H9 (cell line): ENCODE data around the gene R3HDM4. TPM values are rescaled to one million over a fixed set of nuclear protein-coding genes. Genes with fewer than 3 reads are reported as not detected.

ENCODE experiments used
- DNase-seq: peaks from one replicate; pipeline ENCODE4 v3.0.0-alpha.2; 2017
- H2AFZ ChIP-seq: one replicate; pipeline ENCODE4 v1.6.1; 2013; ENCODE audit warnings: mild to moderate bottlenecking, low read length, control low read depth, moderate library complexity
- H2AK5ac ChIP-seq: 2 replicates; pipeline ENCODE4 v1.6.1; 2013; ENCODE audit warnings: low read length, control low read depth, mixed read lengths; ENCODE audit not compliant: insufficient read length
- H2BK120ac ChIP-seq: one replicate; pipeline ENCODE4 v1.6.1; 2013; ENCODE audit warnings: low read depth, mild to moderate bottlenecking, low read length, control low read depth, inconsistent platforms; ENCODE audit not compliant: poor library complexity, severe bottlenecking
- H2BK12ac ChIP-seq: 2 replicates; pipeline ENCODE4 v1.6.1; 2013; ENCODE audit warnings: low read length, control low read depth, mixed read lengths, low read depth; ENCODE audit not compliant: insufficient read length
- H2BK15ac ChIP-seq: 2 replicates; pipeline ENCODE4 v1.6.1; 2013; ENCODE audit warnings: low read depth, low read length, control low read depth
- H2BK20ac ChIP-seq: one replicate; pipeline ENCODE4 v1.6.1; 2013; ENCODE audit warnings: low read depth, mild to moderate bottlenecking, low read length, control low read depth, inconsistent platforms; ENCODE audit not compliant: poor library complexity, severe bottlenecking
- H2BK5ac ChIP-seq: 2 replicates; pipeline ENCODE4 v1.6.1; 2013; ENCODE audit warnings: low read length, control low read depth, mixed read lengths; ENCODE audit not compliant: insufficient read length
- H3K14ac ChIP-seq: 2 replicates; pipeline ENCODE4 v1.6.1; 2013; ENCODE audit warnings: low read length, control low read depth; ENCODE audit not compliant: insufficient read depth
- H3K18ac ChIP-seq: 2 replicates; pipeline ENCODE4 v1.6.1; 2013; ENCODE audit warnings: low read depth, mild to moderate bottlenecking, mixed read lengths, low read length, control low read depth; ENCODE audit not compliant: insufficient read length
- H3K23ac ChIP-seq: 2 replicates; pipeline ENCODE4 v1.6.1; 2013; ENCODE audit warnings: low read length, control low read depth, mixed read lengths, low read depth; ENCODE audit not compliant: insufficient read length
- H3K23me2 ChIP-seq: 2 replicates; pipeline ENCODE4 v1.6.1; 2013; ENCODE audit warnings: low read depth, mild to moderate bottlenecking, mixed read lengths, low read length, control low read depth; ENCODE audit not compliant: insufficient read length, poor library complexity, severe bottlenecking
- H3K27ac ChIP-seq: 2 replicates; pipeline ENCODE4 v1.5.1; 2013; ENCODE audit warnings: low read length, control low read depth, mixed read lengths, low read depth; ENCODE audit not compliant: insufficient read length
- H3K27me3 ChIP-seq: 2 replicates; pipeline ENCODE4 v1.6.1; 2013; ENCODE audit warnings: low read length, control low read depth, inconsistent platforms; ENCODE audit not compliant: insufficient read depth
- H3K4ac ChIP-seq: 2 replicates; pipeline ENCODE4 v1.6.1; 2013; ENCODE audit warnings: low read depth, mild to moderate bottlenecking, control low read depth, inconsistent platforms, low read length, moderate library complexity
- H3K4me1 ChIP-seq: 2 replicates; pipeline ENCODE4 v1.6.1; 2013; ENCODE audit warnings: low read length, control low read depth, inconsistent platforms; ENCODE audit not compliant: insufficient read depth
- H3K4me2 ChIP-seq: 2 replicates; pipeline ENCODE4 v1.6.1; 2013; ENCODE audit warnings: low read length, control low read depth, mixed read lengths; ENCODE audit not compliant: insufficient read length, insufficient read depth
- H3K56ac ChIP-seq: 2 replicates; pipeline ENCODE4 v1.6.1; 2013; ENCODE audit warnings: low read depth, mild to moderate bottlenecking, mixed read lengths, low read length, control low read depth; ENCODE audit not compliant: insufficient read length
- H3K79me1 ChIP-seq: 2 replicates; pipeline ENCODE4 v1.6.1; 2013; ENCODE audit warnings: low read depth, mild to moderate bottlenecking, moderate library complexity, low read length, control low read depth, inconsistent platforms; ENCODE audit not compliant: insufficient read depth, poor library complexity, severe bottlenecking
- H3K79me2 ChIP-seq: 2 replicates; pipeline ENCODE4 v1.6.1; 2013; ENCODE audit warnings: low read length, control low read depth, inconsistent platforms; ENCODE audit not compliant: insufficient read depth
- H3K9ac ChIP-seq: 2 replicates; pipeline ENCODE4 v1.6.1; 2013; ENCODE audit warnings: low read length, control low read depth, mixed read lengths; ENCODE audit not compliant: insufficient read length; ENCODE audit errors: extremely low read depth
- H3K9me3 ChIP-seq: one replicate; pipeline ENCODE4 v1.6.1; 2013; ENCODE audit warnings: low read depth, low read length, inconsistent platforms; ENCODE audit not compliant: control insufficient read depth
- H3T11ph ChIP-seq: one replicate; pipeline ENCODE4 v1.6.1; 2013; ENCODE audit warnings: mild to moderate bottlenecking, low read length, control low read depth, inconsistent platforms
- H4K20me1 ChIP-seq: one replicate; pipeline ENCODE4 v1.6.1; 2013; ENCODE audit not compliant: control insufficient read depth, insufficient read length, insufficient read depth
- H4K5ac ChIP-seq: 2 replicates; pipeline ENCODE4 v1.6.1; 2013; ENCODE audit warnings: low read depth, mild to moderate bottlenecking, mixed read lengths, low read length, control low read depth; ENCODE audit not compliant: insufficient read length
- H4K8ac ChIP-seq: replicated peaks from 2 replicates; pipeline ENCODE4 v1.6.1; 2013; ENCODE audit warnings: low read length, control low read depth, mixed read lengths, low read depth; ENCODE audit not compliant: insufficient read length
- H4K91ac ChIP-seq: 2 replicates; pipeline ENCODE4 v1.6.1; 2013; ENCODE audit warnings: low read depth, mild to moderate bottlenecking, moderate library complexity, mixed read lengths, low read length, control low read depth; ENCODE audit not compliant: insufficient read length
- H3K27ac Mint-ChIP-seq, 3 experiments: 2 replicates in 2 of 3; 3 replicates in 1 of 3; pipeline ENCODE4 v1.8.0; 2020 to 2021; ENCODE audit warnings: mixed read lengths in 3 of 3, mild to moderate bottlenecking in 1 of 3, moderate library complexity in 1 of 3
- H3K27me3 Mint-ChIP-seq: 2 replicates; pipeline ENCODE4 v1.8.0; 2021; ENCODE audit warnings: low read depth, mild to moderate bottlenecking, moderate library complexity, mixed read lengths
- H3K36me3 Mint-ChIP-seq, 3 experiments: 2 replicates in 2 of 3; 3 replicates in 1 of 3; pipeline ENCODE4 v1.8.0; 2020 to 2021; ENCODE audit warnings: low read depth in 3 of 3, mixed read lengths in 3 of 3; ENCODE audit not compliant: insufficient read depth in 1 of 3
- H3K4me1 Mint-ChIP-seq, 2 experiments: 2 replicates each; pipeline ENCODE4 v1.8.0; 2020; ENCODE audit warnings: mixed read lengths in 2 of 2
- H3K4me3 Mint-ChIP-seq, 2 experiments: 2 replicates in 1 of 2; 3 replicates in 1 of 2; pipeline ENCODE4 v1.8.0; 2020 to 2021; ENCODE audit warnings: mild to moderate bottlenecking in 2 of 2, mixed read lengths in 2 of 2, moderate library complexity in 1 of 2
- H3K9me3 Mint-ChIP-seq, 2 experiments: 2 replicates in 1 of 2; 3 replicates in 1 of 2; pipeline ENCODE4 v1.8.0; 2020; ENCODE audit warnings: mild to moderate bottlenecking in 2 of 2, mixed read lengths in 2 of 2, moderate library complexity in 1 of 2
- WGBS: extraction: QIAGEN DNeasy Blood & Tissue Kit; methylation state at CpG from one replicate; pipeline ENCODE4 v1.1.7; 2013; ENCODE audit warnings: missing lambda C conversion rate, low lambda C conversion rate, mixed read lengths; ENCODE audit not compliant: insufficient read length; ENCODE audit errors: extremely low coverage; 5-methylcytosine and 5-hydroxymethylcytosine counted together
- total RNA-seq: library from RNA; stranded (reverse); gene quantifications from 2 replicates; pipeline ENCODE4 v1.2.1, GENCODE V29; 2021
- TF ChIP-seq, protein P1 (sequence below): fragments of 200-600 bp; sonication (generic); conservative IDR thresholded peaks from 3 replicates; pipeline ENCODE4 v1.8.0; 2021; ENCODE audit warnings: antibody characterized with exemption, mild to moderate bottlenecking

R3HDM4 gene
- total RNA-seq, 1 experiment from 2014 or later: 66.4 TPM

- Histone ChIP-seq H2AK5ac (no peak overlapping the region), H3K18ac (no peak overlapping the region)
- no peak overlapping the region for H3K4me3 Mint-ChIP-seq
Measured at GRCh38 chr19:896434-896833, 16.6 kb downstream of the R3HDM4 start.

More at GRCh38 chr19:896434-896833, 16.6 kb downstream of the R3HDM4 start:
- Mint-ChIP-seq H3K27ac (no peak overlapping the region), H3K9me3 (no peaks in the 10 kb centered on the region; a peak in 1 of 5 replicates), H3K27me3 (peaks cover 4% of the 10 kb centered on the region; the same call in 1 of the 2 replicates), H3K36me3 (peaks cover 2 to 23% (median 22%) of the 10 kb centered on the region in 3 experiments; a peak in 6 of 7 replicates), H3K4me1 (peaks cover 6 to 18% of the 10 kb centered on the region in 2 experiments)
- Histone ChIP-seq H3K4ac (no peak overlapping the region), H3K4me2 (no peak overlapping the region), H2BK20ac (no peak overlapping the region), H4K5ac (no peak overlapping the region), H3T11ph (no peak overlapping the region), H3K23ac (no peak overlapping the region), H4K20me1 (no peaks in the 10 kb centered on the region), H3K79me2 (no peaks in the 10 kb centered on the region; the same call in 1 of the 2 replicates), H4K8ac (no peak overlapping the region), H3K56ac (no peak overlapping the region), H2BK12ac (no peak overlapping the region), H3K4me1 (no peaks in the 10 kb centered on the region; the same call in 1 of the 2 replicates), H3K14ac (no peak overlapping the region), H3K79me1 (no peaks in the 10 kb centered on the region), H2BK5ac (no peak overlapping the region), H4K91ac (no peak overlapping the region), H3K27me3 (no peaks in the 10 kb centered on the region), H2AFZ (no peak overlapping the region), H2BK120ac (no peak overlapping the region), H3K27ac (no peak overlapping the region), H3K23me2 (peaks cover 4% of the 10 kb centered on the region), H3K9me3 (no peaks in the 10 kb centered on the region), H3K9ac (no peak overlapping the region), H2BK15ac (no peak overlapping the region)
- WGBS: no CpG with 5 or more reads among the region's 10 CpGs
- DNase-seq: no peak
- TF ChIP-seq, protein P1, sequence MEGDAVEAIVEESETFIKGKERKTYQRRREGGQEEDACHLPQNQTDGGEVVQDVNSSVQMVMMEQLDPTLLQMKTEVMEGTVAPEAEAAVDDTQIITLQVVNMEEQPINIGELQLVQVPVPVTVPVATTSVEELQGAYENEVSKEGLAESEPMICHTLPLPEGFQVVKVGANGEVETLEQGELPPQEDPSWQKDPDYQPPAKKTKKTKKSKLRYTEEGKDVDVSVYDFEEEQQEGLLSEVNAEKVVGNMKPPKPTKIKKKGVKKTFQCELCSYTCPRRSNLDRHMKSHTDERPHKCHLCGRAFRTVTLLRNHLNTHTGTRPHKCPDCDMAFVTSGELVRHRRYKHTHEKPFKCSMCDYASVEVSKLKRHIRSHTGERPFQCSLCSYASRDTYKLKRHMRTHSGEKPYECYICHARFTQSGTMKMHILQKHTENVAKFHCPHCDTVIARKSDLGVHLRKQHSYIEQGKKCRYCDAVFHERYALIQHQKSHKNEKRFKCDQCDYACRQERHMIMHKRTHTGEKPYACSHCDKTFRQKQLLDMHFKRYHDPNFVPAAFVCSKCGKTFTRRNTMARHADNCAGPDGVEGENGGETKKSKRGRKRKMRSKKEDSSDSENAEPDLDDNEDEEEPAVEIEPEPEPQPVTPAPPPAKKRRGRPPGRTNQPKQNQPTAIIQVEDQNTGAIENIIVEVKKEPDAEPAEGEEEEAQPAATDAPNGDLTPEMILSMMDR: no peak
